ENCODE results near the gene KIF17. TPM values are rescaled to one million over a fixed set of nuclear protein-coding genes. Genes with fewer than 3 reads are reported as not detected.

KIF17 gene
- total and polyA plus RNA-seq, 2 of the 4 experiments (the other 2 are of a cell fraction) = 4.5 to 5.7 TPM

GRCh38 chr1:20641975-20642374 lies 75.8 kb downstream of the KIF17 start:
- Histone ChIP-seq H4K20me1 (ENCODE audit: insufficient read depth, low read length) (peaks cover 5% of the 10 kb centered on the region; the same call in 1 of the 2 replicates), H3K18ac (ENCODE audit: low read depth, low read length) (no peak overlapping the region), H4K8ac (ENCODE audit: low read depth in 2 of 2, low read length in 2 of 2) (no peak overlapping the region), H4K5ac (ENCODE audit: low read depth, low read length) (no peak overlapping the region), H2BK15ac (ENCODE audit: low read depth, low read length) (no peak overlapping the region), H2BK5ac (ENCODE audit: low read depth, low read length, poor library complexity, severe bottlenecking) (no peak overlapping the region), H2AK5ac (ENCODE audit: low read depth, low read length) (no peak overlapping the region), H3K27me3 (ENCODE audit: control insufficient read depth, insufficient read depth, low read length) (no peaks in the 10 kb centered on the region), H3K4me3 (ENCODE audit: insufficient read depth, low read depth, low read length) (no peak overlapping the region), H2BK20ac (ENCODE audit: low read depth, low read length) (no peak overlapping the region), H3K4ac (ENCODE audit: low read depth, low read length) (no peak overlapping the region), H4K91ac (ENCODE audit: insufficient read depth, low read depth, low read length) (no peak overlapping the region), H3K36me3 (ENCODE audit: control insufficient read depth, insufficient read depth, low read length) (peaks cover 48% of the 10 kb centered on the region), H3K9ac (ENCODE audit: low read depth, low read length) (no peak overlapping the region), H3K9me3 (ENCODE audit: control insufficient read depth, insufficient read depth, low read length) (no peaks in the 10 kb centered on the region), H3K79me1 (ENCODE audit: low read depth in 1 of 2, low read length in 2 of 2) (no peaks in the 10 kb centered on the region; a peak in 1 of 4 replicates), H3K9me1 (ENCODE audit: insufficient read depth, low read length) (no peaks in the 10 kb centered on the region), H3K4me2 (ENCODE audit: low read depth, low read length) (no peak overlapping the region), H3K23ac (ENCODE audit: low read depth, low read length) (no peak overlapping the region), H2AFZ (replicated peaks; ENCODE audit: low read length, poor library complexity) (no peak overlapping the region), H3K14ac (replicated peaks; ENCODE audit: low read depth, low read length) (no peak overlapping the region), H3K4me1 (ENCODE audit: control insufficient read depth, insufficient read depth, low read length) (no peaks in the 10 kb centered on the region), H2AK9ac (replicated peaks; ENCODE audit: low read depth, low read length, poor library complexity) (no peak overlapping the region), H2BK120ac (ENCODE audit: low read depth, low read length) (no peak overlapping the region), H3K27ac (ENCODE audit: insufficient read depth, low read length) (no peak overlapping the region), H3K56ac (ENCODE audit: extremely low read depth, insufficient read depth, low read length) (no peak overlapping the region)
- no peak for ATAC-seq (ENCODE audit: low read depth)
- in situ Hi-C loops (cut with MboI; ENCODE audit: low sequenced_read_pairs) = loop anchor here (25.0 kb wide), 1 partner anchor 430 kb away; no protein-coding TSS in a partner anchor
- POLR2A ChIA-PET (ENCODE audit: unreplicated experiment) = no interaction called here
- dilution Hi-C loops (cut with HindIII; ENCODE audit: low sequenced_read_pairs, unreplicated experiment) = no loop called here
- DNase-seq = no peak
- no peak for TF ChIP-seq POLR2A (IDR thresholded peaks at IDR 0.05; ENCODE audit: low read depth, low read length)
- TF ChIP-seq CHD1 (IDR thresholded peaks at IDR 0.05; ENCODE audit: low read depth, low read length) = no peak
- TF ChIP-seq BHLHE40 (IDR thresholded peaks at IDR 0.05; ENCODE audit: low read depth, low read length) = no peak
- no peak for TF ChIP-seq NFE2L2 (IDR thresholded peaks at IDR 0.05; ENCODE audit: low read depth, low read length)
- no peak for TF ChIP-seq MAFK (IDR thresholded peaks at IDR 0.05; ENCODE audit: low read depth, low read length)
- TF ChIP-seq CEBPB (IDR thresholded peaks at IDR 0.05; ENCODE audit: low read depth, low read length) = no peak
- TF ChIP-seq MAZ (IDR thresholded peaks at IDR 0.05; ENCODE audit: borderline replicate concordance, low read depth, low read length) = no peak
- no peak for TF ChIP-seq FOS (IDR thresholded peaks at IDR 0.05; ENCODE audit: low read depth, low read length)
- TF ChIP-seq RFX5 (IDR thresholded peaks at IDR 0.05; ENCODE audit: low read depth, low read length) = no peak
- no peak for TF ChIP-seq RCOR1 (IDR thresholded peaks at IDR 0.05; ENCODE audit: insufficient replicate concordance, low read length)
- TF ChIP-seq CTCF (conservative IDR thresholded peaks at IDR 0.05; ENCODE audit: low read depth, low read length) = no peak
- no peak for TF ChIP-seq MXI1 (IDR thresholded peaks at IDR 0.05; ENCODE audit: borderline replicate concordance, low read depth, low read length)
- TF ChIP-seq RAD21 (IDR thresholded peaks at IDR 0.05; ENCODE audit: low read length) = no peak
- TF ChIP-seq ELK1 (IDR thresholded peaks at IDR 0.05; ENCODE audit: borderline replicate concordance, low read depth, low read length) = no peak
- no peak for TF ChIP-seq USF2 (IDR thresholded peaks at IDR 0.05; ENCODE audit: low read depth, low read length)
- TF ChIP-seq SMC3 (IDR thresholded peaks at IDR 0.05; ENCODE audit: low read depth, low read length) = no peak
- CTCF ChIA-PET = no interaction called here
- WGBS, 2 experiments (ENCODE audit: extremely low coverage in 2 of 2, insufficient read length in 1 of 2) = 60% methylated on average over 3 of the region's 10 CpGs; no CpG with 5 or more reads in 1 of the 2 experiments
- no TSS peak for BruUV-seq (replicated peaks)
- intact Hi-C loops (cut with micrococcal nuclease) = loop anchor here (5.0 kb wide), 1 partner anchor 430 kb away; no protein-coding TSS in a partner anchor

Measured in IMR-90 (cell line).